ENCODE results near the gene RHOBTB1.
A peak's percentile ranks its signal among the peaks of the same experiment; 100 is the strongest.

The RHOBTB1 gene

GRCh38 chr10:60905580-60905979 is 38.4 kb downstream of the RHOBTB1 start:
- DNase-seq (ENCODE audit: low spot score) = no peak

DNA sequence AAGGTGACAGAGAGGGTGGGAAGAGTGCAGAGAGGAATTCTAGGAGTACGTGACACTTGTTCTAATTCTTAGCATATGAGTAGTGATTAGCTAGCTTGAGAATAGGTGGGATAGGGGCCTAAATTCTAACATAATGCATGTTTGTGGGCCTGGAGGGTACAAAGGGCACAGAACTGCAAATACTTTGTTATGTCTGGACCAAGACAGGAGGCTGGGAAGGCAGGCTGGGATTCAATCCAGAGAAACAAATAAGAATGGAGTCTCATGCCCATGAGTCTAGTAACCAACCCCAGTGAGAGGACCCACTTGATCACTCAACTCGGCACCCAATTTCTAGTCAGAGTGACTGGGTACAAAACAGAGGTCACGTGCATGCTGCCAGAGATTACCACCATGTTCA is 40.9 kb downstream of the RHOBTB1 start:
- DNase-seq (ENCODE audit: low spot score) = no peak

- no peak for DNase-seq (ENCODE audit: low spot score)
Observed at GRCh38 chr10:60901561-60902235, 42.3 kb downstream of the RHOBTB1 start.

GRCh38 chr10:60899266-60899665 is 44.7 kb downstream of the RHOBTB1 start:
- DNase-seq (ENCODE audit: low spot score) = no peak

- no peak for DNase-seq (ENCODE audit: low spot score)
Observed at GRCh38 chr10:60898321-60898720, 45.7 kb downstream of the RHOBTB1 start.

DNA sequence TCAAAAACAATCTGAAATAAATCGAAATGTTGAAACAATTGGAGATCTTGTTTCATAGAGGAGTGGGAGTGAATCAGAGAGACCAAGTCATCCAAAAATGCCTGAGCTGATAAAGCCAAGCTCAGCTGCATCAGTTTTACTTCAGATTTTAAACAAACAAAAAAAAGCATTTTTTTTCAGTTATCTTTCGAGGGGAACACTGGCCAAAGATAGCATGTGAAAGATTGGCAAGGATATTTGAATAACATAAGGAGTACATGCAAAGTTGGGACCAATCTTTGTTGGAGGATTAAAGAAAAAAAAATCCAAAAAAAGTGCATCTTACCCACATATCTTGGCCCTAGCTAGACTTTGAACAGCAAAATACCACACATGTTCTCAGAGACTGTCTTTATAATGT is 47.2 kb downstream of the RHOBTB1 start:
- DNase-seq (ENCODE audit: low spot score) = no peak

GRCh38 chr10:60896033-60896432 is 48.0 kb downstream of the RHOBTB1 start:
- DNase-seq (ENCODE audit: low spot score) = no peak

- DNase-seq (ENCODE audit: low spot score) = no peak
Observed at GRCh38 chr10:60894786-60895185, 49.2 kb downstream of the RHOBTB1 start.

DNA sequence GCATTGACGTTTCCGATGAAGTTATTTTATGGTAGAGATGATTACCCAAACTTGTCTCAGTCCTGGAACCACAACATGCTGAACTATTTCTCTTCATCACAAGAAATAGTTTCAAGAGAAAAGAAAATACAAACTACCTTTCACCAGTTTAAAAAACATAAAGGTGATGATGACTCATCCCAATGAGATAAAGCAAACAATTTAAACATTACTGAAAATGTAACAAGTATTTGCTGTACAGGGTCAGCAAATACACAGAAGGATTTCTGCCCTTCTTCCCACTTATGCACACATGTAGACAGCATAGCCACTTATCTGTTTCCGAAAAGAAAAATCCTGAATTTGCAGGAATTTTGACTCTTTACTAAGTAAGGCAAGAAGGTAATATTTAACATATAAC is 50.8 kb downstream of the RHOBTB1 start:
- DNase-seq (ENCODE audit: low spot score) = no peak

- no peak for DNase-seq (ENCODE audit: low spot score)
Observed at GRCh38 chr10:60892571-60892970, 51.4 kb downstream of the RHOBTB1 start.

DNA sequence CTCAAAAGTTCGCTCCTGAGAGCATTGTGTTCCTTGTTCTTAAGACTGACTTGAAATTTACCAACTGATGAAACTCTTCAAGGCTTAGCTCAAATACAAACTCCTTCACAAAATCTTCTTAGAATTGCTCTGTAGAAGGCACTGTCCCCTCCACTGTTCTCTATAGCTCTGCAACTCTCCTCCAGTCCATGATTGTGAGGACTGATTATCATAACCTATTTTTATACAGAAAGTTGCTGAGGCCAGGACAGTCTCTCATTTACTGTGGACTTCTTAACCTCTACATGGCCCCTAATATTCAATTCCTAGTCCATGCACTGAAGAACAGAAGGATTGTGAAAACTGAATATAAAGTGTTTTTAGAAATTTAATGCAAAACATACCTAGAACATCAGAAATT is 53.2 kb downstream of the RHOBTB1 start:
- DNase-seq (ENCODE audit: low spot score) = no peak

- peak; percentile 21 for DNase-seq (ENCODE audit: low spot score)
Observed at GRCh38 chr10:60883187-60883586, 60.8 kb downstream of the RHOBTB1 start.

DNA sequence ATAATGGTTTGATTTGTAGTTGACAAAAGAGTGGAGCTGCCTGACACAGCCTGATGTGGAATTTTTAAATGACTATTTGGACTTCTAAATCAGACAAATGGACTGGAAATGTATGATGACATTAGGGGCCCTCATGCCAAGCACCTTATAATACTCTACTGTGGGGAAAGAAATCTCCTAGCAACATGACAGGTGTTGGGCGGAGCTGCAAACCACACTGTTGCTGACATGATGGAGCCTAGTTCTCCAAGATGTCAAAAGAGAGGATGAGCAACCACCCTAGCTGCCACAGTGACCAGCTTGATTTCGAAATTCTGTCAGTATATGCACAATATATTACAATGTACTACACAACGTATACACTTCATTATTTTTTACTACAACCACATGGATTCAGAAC is 65.8 kb downstream of the RHOBTB1 start:
- DNase-seq (ENCODE audit: low spot score) = no peak

GRCh38 chr10:60877777-60878120 is 66.2 kb downstream of the RHOBTB1 start:
- no peak for DNase-seq (ENCODE audit: low spot score)

DNA sequence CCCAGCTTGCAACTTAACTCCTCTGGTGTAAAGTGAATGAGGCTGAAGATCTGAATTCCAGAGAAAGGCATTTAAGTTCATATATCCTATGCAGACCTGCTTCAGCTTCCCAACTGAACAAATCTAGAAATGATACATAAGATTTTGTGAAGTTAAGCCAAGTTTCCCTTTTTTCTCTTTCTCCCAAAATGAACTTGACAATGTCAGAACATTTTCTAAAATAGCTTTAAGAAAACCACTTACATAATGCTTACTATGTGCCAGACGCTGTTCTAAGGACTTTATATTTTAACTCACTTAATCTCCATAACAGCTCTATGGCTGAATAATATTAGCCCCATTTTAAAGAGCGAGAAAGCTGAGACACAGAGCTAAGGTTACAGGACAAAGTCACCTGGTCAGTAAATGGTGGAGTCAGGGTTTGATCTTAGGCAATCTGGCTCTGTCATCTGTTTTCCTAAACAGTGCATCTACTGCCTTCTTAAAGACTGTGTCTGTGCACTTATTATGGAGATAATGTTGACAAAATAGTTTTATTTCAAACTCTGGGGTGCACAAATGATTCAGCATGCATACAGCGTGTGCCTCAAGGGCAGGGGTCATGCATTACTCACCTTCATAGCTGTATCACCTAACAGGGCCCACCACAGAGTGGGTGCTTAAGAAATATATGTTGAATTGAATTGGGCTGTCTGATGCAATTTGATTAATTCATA is 66.8 kb downstream of the RHOBTB1 start:
- no peak for DNase-seq (ENCODE audit: low spot score)

GRCh38 chr10:60873758-60874157 is 70.2 kb downstream of the RHOBTB1 start:
- DNase-seq (ENCODE audit: low spot score) = no peak

GRCh38 chr10:60872451-60872850 is 71.5 kb downstream of the RHOBTB1 start:
- DNase-seq (ENCODE audit: low spot score) = no peak

DNA sequence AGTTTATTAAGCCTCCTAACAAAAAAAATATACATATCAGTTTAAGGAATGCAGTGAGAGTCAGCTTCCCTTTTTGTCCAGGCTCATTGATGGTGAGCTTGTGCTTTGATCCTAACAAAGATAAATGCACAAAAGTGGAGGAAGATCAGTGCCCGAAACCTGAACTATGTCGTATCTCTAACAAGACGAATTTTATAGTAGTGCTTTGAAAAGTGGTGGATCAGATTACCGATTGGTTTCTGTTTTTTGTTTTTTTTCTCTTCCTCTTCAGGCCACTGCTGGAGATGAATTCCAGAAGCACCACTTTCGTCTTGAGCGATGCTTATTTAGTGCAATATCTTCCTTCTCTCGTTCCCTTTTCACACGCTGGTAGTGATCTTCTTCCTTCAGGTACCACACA is 72.8 kb downstream of the RHOBTB1 start:
- DNase-seq (ENCODE audit: low spot score) = no peak

GRCh38 chr10:60870803-60871202 is 73.2 kb downstream of the RHOBTB1 start:
- no peak for DNase-seq (ENCODE audit: low spot score)

- no peak for DNase-seq (ENCODE audit: low spot score)
Observed at GRCh38 chr10:60870416-60870728, 73.6 kb downstream of the RHOBTB1 start.

DNA sequence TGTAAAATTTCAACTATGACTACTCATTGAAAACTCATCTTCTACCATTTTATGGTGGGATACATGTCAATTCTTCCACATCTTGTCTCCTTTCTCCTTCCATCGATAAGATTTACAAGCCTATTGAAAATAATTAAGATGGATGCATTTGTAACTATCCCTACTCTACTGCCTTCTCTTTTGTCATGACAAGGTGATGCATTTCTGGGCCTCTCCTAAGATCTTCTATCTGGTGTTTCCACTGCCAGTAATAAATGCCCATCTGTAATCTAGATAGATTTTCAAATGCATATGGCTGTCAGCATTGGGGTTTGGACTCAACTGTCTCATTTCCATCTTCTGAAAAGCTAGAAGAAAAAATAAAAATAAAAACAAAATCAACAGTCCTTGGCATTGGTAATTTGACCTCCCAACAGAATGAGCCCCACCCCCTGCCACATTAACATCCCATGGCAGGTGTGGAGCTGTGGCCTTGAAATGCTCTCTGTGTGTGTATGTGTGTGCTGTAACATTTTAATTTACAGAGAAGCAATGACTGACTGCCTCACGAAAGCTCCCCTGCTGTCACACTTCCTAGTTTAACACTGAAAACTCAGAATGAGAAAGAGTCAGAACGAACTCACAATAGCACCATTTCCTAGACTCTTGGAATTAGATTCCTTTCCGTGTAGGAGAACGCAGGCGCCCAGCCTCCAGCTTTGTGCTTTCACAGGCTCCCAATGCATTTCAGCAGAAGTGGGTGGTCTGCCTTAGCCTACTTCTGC is 74.2 kb downstream of the RHOBTB1 start:
- no peak for DNase-seq (ENCODE audit: low spot score)

DNA sequence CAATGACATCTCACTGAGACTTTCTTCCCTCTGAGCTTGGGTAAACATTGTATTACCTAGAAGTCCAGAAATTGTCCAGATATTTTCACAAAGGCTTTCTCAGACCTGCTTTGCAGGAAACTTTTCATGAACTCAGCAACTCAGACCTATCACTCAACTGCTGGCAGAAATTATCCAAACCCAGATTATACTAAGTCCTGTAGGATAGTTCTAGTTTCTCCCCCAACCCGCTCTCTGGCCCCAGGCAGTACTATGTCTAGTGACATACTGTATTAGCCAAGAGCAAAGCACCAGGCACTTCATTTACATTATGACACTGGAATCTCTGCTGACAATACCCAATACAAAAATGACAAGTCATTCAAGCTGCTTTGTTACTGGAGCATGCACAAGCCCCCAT is 75.0 kb downstream of the RHOBTB1 start:
- DNase-seq (ENCODE audit: low spot score) = no peak

DNA sequence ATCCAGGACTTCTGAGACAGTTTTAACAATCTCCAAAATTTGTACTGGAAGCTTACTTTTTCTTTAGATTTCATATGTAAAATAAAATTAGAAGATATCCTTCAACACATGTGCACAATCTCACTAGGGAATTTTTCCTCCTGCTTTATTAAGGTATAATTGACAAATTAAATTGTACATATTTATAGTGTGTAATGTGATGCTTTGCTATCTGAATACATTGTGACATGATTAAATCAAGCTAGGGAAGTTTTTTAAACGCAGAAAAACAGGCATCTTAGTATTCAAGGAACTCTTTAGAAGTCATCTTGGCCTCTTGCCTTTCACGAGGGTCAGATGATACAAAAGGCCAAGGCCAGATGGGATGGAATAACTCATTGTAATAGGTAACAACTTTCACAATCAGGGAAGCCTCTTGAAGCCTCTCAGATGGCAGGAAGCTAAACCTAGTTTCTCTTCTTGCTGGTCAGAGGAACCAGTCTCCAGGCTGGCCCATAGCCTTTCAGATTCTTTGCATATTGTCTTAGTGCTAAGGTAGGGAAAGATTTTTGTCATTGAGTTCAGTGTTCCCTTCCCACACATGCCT is 78.7 kb downstream of the RHOBTB1 start:
- DNase-seq (ENCODE audit: low spot score) = no peak
